Fibroblast of upper back skin (primary cell): Measurements from ENCODE around the gene GRPEL1.
"Not testable (repeated sequence)": the region's sequence is repeated elsewhere in the genome, so short reads cannot be mapped to it uniquely, and the experiment has no call there.

Experiments
- DNase-seq: peaks from one replicate; pipeline ENCODE4 v3.0.0-alpha.2; 2013

The GRPEL1 gene

GRCh38 chr4:7067452-7068278 is at the start of gene GRPEL1:
TSS of gene GRPEL1 (minus strand) at chr4:7068064. CDS start at chr4:7068032, 32 bp downstream.
- peak; percentile 99 for DNase-seq

DNA sequence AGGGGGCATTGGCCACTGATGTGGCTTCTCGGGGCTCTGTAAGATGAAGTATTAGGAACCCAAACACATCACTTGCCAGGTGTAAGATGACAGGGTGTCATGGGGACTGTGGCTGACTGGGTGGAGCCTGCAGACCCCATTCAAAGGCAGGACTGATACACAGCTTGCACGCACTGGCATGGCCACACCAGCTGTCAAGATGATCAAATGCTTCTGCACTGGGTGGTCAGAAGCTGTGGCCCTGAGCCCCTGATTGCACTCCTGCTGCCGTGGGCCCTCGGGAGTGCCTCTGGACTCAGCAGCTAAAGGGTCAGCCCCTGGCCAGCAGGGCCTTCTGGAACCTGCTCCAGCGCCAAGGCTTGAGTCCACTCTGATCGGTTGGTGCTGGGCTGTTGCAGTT is 48.8 kb upstream of the GRPEL1 start:
- DNase-seq = no peak

DNA sequence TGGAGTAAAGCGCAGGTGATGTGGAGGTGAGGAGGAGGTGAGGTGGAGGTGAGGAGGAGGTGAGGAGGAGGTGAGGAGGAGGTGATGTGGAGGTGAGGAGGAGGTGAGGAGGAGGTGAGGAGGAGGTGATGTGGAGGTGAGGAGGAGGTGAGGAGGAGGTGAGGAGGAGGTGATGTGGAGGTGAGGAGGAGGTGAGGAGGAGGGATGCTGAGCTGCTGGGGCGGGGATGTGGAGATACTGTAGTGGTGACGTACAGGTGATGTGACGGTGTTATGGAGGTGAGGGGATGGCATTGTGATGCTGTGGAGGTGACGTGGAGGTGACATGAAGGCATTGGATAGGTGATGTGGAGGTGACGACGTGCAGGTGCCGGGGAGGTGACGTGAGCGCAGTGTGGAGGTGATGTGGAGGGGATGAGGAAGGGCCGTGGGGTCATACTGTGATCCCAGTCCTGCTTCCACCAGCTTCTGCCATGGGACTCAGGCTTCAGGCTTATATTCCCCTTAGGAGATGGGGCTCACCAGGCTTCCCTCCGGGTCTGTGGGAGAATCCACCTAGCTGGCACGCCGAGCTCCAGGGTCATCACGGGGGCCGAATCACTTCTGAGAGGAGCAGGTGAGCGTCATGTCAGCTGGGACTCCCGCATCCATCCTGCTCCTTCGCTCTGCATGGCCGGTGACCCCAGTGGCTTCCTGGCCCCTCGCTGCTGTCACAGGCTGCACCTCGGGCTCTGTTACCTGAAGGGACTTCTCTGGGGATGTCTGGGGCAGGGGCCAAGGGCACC is 47.9 kb upstream of the GRPEL1 start:
- DNase-seq = no peak

DNA sequence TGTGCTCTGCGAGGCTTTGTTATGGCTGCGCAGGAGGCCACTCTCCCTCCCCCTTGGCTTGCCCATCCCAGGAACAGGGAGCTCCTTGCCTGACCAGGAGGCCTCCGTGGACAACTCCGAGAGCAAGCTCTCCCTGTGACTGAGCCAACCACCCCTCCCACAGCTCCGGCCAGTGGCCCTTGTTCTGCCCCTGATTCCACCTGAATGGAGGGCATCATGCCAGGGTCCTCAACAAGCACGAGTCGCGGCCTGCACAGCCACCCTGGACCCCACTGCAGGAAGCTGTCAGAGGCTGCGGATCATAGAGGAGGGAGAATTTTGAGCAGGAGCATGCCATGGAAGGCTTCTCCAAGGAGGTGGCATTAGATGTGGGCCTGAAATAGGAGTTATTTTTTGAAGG is 44.8 kb upstream of the GRPEL1 start:
- DNase-seq = no peak

DNA sequence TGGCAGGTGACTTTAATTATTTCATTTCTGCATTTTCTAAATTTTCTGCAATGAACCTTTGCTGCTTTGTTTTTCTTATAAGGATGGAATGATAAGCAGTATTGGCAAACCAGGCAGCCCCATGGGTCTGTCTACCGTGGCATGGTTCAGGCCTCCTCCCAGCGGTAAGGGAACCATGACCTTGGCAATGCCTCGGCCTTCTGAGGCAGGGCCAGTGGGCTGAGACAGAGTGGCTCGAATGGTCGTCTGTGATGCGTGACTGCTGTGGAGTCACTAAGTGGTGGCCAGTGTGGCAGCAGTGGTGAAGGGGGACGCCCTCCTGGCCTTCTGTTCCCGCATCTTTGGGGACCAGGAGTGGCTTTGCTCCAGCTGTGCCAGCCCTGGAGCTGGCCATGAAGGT is 43.6 kb upstream of the GRPEL1 start:
- DNase-seq = no peak

DNA sequence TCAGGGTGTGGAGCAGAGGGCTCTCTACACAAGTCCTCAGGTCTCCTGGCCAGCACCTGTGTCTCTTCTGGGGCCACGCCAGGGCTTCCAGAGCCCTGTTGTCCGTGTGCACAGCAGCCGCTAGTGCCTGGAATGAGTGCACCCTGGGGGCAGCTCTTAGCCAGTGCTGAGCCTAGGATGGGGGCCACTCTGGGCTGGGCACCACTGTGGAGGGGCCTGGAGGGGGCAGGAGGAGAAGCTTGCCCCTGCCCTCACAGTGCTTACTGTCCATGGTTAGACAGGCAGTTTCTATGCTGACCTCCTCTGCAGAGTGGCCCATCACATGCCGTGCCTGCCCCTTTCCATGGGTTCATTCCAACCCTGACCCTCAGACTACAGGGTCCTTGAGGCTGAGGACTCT is 42.7 kb upstream of the GRPEL1 start:
- DNase-seq = no peak

DNA sequence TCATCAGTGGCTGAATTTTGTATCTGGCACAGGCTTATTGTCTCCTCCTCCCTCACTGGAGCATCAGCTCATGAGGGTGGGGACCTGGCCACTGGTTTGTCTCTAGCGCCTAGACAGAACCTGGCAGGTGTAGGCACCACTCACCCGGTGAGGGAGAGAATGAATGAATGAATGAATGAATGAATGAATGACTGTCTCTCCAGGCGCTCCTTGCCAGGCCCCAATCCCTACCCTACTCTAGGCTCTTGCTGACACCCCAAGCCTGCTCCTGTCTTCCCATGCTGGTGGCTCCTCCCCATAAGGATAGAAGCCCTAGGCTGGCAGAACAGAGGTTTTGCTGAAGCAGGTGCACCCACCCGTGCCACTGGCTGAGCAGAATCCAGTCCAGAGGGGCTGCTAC is 41.3 kb upstream of the GRPEL1 start:
- DNase-seq = no peak

- DNase-seq = no peak
Measured at GRCh38 chr4:7108660-7109059, 40.8 kb upstream of the GRPEL1 start.

GRCh38 chr4:7108046-7108625 is 40.3 kb upstream of the GRPEL1 start:
- DNase-seq = no peak

DNA sequence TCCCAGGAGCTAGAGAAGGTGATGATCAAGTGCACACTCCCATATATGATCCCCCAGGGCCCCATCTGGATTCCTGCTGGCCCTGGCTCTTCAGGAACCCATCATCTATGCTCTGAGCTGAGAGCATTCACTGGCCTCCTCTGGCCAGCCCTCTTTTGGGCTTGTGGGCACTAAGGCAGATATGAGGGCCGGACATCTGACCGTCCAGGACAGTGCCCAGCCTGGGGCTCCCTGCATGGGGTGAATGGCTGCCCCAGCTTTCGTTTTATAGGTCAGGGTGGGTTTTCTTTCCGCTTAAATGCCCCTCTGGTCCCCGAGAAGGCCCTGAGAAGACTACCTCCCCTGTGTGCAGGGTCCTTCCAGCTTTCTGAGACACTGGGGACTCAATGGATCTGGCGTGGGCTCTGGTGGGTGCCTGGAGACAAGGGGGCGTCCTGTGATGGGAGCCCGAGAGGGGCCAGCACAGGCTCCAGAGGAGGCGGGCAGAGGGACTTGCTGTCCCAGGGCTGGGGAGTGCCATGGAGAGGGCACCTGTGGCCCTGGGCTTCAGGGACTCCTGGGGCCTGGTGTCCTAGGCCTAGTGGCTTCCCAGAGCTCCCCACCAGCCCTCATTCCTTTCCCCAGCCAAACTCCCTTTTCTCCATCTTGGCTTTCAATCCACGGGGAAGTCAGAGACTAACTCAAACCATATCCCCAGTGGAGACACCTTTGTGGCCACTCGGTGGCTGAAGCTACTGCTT is 39.5 kb upstream of the GRPEL1 start:
- no peak for DNase-seq

GRCh38 chr4:7105276-7105675 is 37.4 kb upstream of the GRPEL1 start:
- DNase-seq = peak; percentile 23

- no peak for DNase-seq
Measured at GRCh38 chr4:7104366-7105031, 36.6 kb upstream of the GRPEL1 start.

DNA sequence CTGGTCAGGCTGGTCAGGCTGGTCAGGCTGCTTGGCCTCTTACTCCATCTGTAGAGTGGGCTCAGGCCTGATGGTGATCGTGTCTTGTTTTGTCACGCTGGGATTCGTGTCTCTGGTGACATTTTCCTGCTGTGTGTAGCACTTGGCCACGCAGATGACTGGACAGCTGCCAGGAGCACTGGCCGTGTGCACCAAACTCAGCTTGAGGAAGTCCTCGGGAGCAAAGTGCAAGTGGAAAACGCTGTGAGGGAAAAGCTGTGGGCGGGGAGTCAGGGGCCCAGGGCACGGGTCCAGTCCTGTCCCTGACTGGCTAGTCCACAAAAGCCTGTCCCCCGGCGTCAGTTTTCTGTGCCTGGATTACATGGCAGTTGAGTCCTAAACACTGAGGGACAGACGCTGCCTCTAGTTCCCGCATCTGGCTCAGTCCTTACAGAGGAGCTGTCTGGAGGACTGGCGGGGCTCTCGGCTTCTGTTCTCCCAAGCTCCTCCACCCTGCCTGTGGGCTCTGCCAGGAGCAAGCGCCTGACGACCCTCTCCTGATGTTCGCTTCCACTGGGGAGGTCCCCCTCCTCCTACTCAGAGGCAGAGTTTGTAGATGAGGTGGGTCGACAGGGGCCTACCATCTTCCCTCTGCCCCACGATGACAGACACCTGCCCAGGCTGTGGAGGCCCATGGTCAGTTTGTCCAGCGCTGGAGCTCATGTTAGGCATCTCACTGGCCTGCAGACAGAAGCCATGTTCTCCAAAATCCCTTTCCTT is 35.9 kb upstream of the GRPEL1 start:
- peak; percentile 6 for DNase-seq

DNA sequence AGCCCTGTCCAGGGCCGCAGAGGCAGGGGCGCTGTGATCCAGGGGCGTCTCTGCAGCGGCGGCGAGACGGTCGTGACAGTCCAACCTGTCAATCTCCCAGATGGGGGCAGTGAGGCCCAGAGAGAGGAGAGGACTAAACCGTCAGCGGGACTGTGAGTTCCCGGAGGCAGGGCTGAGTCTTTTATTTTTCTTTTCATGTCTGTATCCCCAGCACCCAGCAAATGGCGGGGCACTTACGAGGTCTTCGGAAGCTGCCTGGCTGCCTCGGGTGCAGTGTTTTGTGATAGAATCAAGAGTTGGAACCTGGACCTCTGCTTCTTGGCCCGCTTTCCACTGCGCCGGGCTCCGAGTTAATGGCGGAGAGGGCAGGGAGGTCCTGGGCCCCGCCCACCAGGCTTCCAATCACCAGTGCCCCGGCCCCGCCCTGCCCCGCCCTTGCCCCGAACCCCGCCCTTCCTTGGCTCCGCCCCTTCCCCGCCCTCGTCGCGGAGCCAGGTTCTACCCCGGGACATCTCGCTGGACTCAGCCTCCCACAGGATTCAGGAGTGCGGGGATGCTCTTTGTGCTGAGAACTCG is 35.3 kb upstream of the GRPEL1 start:
- peak; percentile 58 for DNase-seq

GRCh38 chr4:7102516-7102909 is 34.6 kb upstream of the GRPEL1 start:
- DNase-seq = not testable (repeated sequence)

GRCh38 chr4:7101692-7102515 is 34.0 kb upstream of the GRPEL1 start:
- peak; percentile 48 for DNase-seq

- DNase-seq = no peak
Measured at GRCh38 chr4:7096236-7096635, 28.4 kb upstream of the GRPEL1 start.

GRCh38 chr4:7095611-7096155 is 27.8 kb upstream of the GRPEL1 start:
- no peak for DNase-seq

- no peak for DNase-seq
Measured at GRCh38 chr4:7094916-7095315, 27.1 kb upstream of the GRPEL1 start.

DNA sequence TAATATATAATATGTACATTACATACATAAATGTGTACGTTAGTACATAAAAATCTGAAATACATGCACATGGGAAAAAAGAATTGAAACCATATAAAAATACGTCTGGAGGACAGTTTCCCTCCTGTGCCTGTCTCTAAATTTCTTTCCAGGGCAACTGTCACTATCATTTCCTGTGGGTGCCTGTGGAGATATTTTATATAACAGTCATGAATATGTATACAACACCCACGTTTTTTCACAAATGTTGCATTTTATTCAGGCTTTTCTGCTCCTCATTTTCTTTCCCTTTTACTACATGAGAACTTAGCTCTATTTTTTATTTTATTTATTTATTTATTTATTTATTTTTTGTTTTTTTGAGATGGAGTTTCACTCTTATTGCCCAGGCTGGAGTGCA is 24.2 kb upstream of the GRPEL1 start:
- no peak for DNase-seq
